ENCODE data around the gene GTSE1.
"Not testable (repeated sequence)": the region's sequence is repeated elsewhere in the genome, so short reads cannot be mapped to it uniquely, and the experiment has no call there.

The GTSE1 gene

GRCh38 chr22:46294784-46295183 lies 1.9 kb upstream of the GTSE1 start:
- DNase-seq = no peak

- no peak for DNase-seq
These were observed 1.2 kb upstream of the GTSE1 start for GRCh38 chr22:46295277-46295971.

GRCh38 chr22:46297151-46297812 lies 612 bp downstream of the GTSE1 start:
- no peak for DNase-seq

- no peak for DNase-seq
These were observed 2.4 kb downstream of the GTSE1 start for GRCh38 chr22:46299101-46299500.

- no peak for DNase-seq
These were observed 3.8 kb downstream of the GTSE1 start for GRCh38 chr22:46300491-46300890.

GRCh38 chr22:46303347-46303965 lies 6.8 kb downstream of the GTSE1 start:
- DNase-seq = no peak

GRCh38 chr22:46308283-46308988 lies 11.8 kb downstream of the GTSE1 start:
- DNase-seq = no peak

- DNase-seq = no peak
These were observed 12.9 kb downstream of the GTSE1 start for GRCh38 chr22:46309526-46310085.

GRCh38 chr22:46312056-46312455 lies 15.4 kb downstream of the GTSE1 start:
- DNase-seq = no peak

GRCh38 chr22:46312848-46313247 lies 16.2 kb downstream of the GTSE1 start:
- DNase-seq = not testable (repeated sequence)

- no peak for DNase-seq
These were observed 19.3 kb downstream of the GTSE1 start for GRCh38 chr22:46315976-46316375.

GRCh38 chr22:46317646-46318045 lies 21.0 kb downstream of the GTSE1 start:
- no peak for DNase-seq

GRCh38 chr22:46318576-46318975 lies 21.9 kb downstream of the GTSE1 start:
- no peak for DNase-seq

- DNase-seq = no peak
These were observed 22.6 kb downstream of the GTSE1 start for GRCh38 chr22:46319319-46319718.

GRCh38 chr22:46320166-46320710 lies 23.6 kb downstream of the GTSE1 start:
- no peak for DNase-seq

- no peak for DNase-seq
These were observed 24.2 kb downstream of the GTSE1 start for GRCh38 chr22:46320716-46321386.

GRCh38 chr22:46322711-46323110 lies 26.0 kb downstream of the GTSE1 start:
- DNase-seq = no peak

- DNase-seq = no peak
These were observed 26.5 kb downstream of the GTSE1 start for GRCh38 chr22:46323162-46323561.

GRCh38 chr22:46326066-46326680 lies 29.5 kb downstream of the GTSE1 start:
- no peak for DNase-seq

GRCh38 chr22:46327691-46328465 lies 31.2 kb downstream of the GTSE1 start:
- no peak for DNase-seq

GRCh38 chr22:46328797-46329196 lies 32.1 kb downstream of the GTSE1 start:
- DNase-seq = no peak
